GM12891 (cell line): ENCODE data around the gene PDGFB.

Experiments
- PAX5 ChIP-seq: IDR thresholded peaks from 2 replicates; pipeline ENCODE4 v1.6.1; 2011; ENCODE audit warnings: low read length, moderate library complexity, mild to moderate bottlenecking; ENCODE audit not compliant: insufficient read depth, severe bottlenecking
- POLR2A ChIP-seq: IDR thresholded peaks from 2 replicates; pipeline ENCODE4 v1.6.1; 2011; ENCODE audit warnings: low read depth, low read length, control low read depth
- POLR2AphosphoS5 ChIP-seq: IDR thresholded peaks from 2 replicates; pipeline ENCODE4 v1.6.1; 2011; ENCODE audit warnings: low read depth, low read length, control low read depth
- TAF1 ChIP-seq: IDR thresholded peaks from 2 replicates; pipeline ENCODE4 v1.6.1; 2011; ENCODE audit warnings: low read depth, low read length, control low read depth

DNA sequence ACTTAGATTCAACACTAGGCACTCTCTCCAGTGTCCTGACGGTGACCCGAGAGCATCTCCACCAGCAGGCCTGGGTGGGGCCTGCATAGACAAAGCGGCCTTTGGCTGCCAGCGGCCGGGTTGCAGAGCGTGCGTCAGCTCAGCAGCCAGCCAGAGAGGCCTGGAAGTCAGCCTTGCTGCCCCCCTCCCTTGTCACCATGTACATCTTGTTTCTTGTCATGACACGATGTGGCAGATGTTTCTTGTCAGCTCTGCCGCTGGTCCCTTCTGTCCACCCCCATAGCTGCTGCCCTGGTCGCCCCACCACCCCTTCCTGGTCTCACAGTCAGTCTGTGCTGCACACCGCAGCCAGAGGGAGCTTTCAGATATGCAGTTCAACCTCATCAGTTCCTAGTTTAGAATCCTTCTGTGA is 59.2 kb downstream of the PDGFB start:
- no peak for TF ChIP-seq POLR2A
- no peak for TF ChIP-seq POLR2AphosphoS5
- TF ChIP-seq TAF1: no peak
- no peak for TF ChIP-seq PAX5
